CD4-positive, alpha-beta T cell treated with Interleukin-21 for 1 hour (primary cell): ENCODE data around the gene CDH23.
A peak's percentile ranks its signal among the peaks of the same experiment; 100 is the strongest.

Experiments
- DNase-seq: peaks from one replicate; pipeline ENCODE4 v3.0.0-alpha.2; 2020

The CDH23 gene

GRCh38 chr10:71392791-71393781 is 3.6 kb upstream of the CDH23 start:
- DNase-seq: no peak

DNA sequence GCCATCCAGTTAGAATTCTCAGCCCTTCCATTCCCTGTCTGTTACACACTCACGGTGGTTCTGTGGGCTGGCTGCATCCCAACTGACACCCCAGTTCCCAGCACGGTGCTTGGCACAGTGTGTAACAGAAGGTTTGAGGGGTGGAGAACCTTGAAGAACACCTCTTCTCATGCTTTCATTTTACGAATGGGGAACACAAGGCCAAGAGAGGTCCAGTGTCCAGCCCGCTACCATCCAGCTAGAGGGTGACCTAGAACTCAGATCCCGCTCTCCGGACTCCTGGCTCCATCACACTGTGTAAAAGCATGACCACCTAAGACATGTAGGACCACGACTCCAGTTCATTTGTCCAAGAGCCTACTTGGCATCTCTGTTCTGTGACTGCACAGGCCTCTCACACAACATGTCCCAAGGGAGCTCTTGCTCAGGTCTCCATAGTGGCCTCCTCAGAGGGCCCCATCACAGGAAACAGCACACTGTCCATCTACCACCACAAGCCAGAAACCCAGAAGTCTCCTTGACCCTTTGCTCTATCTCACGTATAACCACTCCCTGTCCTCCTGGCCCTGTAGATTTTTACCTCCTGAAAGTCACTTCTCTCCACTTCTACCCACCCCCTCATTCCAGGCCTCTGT is 2.8 kb upstream of the CDH23 start:
- no peak for DNase-seq

DNA sequence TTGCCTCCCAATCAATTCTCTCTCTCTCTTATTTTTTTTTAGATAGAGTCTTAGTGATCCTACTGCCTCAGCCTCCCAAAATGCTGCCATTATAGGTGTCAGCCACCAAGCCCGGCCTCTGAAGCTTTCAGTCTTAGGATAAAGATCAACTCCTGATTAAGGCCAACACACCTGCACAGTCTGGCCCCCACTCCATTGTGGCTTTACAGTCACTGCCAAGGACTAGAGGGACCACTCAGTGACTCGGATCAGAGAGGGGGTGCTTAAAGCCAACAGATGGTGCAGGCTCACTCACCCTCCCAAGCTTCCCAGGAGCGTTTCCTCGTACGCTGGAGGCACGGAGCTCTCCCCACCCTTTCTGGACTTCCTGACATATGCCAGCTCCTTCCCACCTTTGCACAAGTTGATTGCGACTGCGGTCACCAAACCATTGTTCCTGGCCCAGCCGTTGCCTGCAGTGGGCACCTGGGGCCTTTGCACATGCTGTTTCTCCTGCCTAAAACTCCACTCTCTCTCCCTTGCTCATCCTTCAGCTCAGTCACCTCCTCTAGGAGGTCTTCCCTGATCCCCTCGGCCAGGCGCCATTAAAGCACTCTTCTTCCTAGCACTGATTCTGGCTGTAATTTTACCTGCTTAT is 1.7 kb upstream of the CDH23 start:
- DNase-seq: no peak

GRCh38 chr10:71395621-71396020 is 1.1 kb upstream of the CDH23 start:
- DNase-seq: no peak

- peak; percentile 28 for DNase-seq
Observed at GRCh38 chr10:71396084-71396710, 523 bp upstream of the CDH23 start.

GRCh38 chr10:71397296-71398212 is 834 bp downstream of the CDH23 start:
- DNase-seq: no peak

- DNase-seq: no peak
Observed at GRCh38 chr10:71398976-71399375, 2.3 kb downstream of the CDH23 start.

DNA sequence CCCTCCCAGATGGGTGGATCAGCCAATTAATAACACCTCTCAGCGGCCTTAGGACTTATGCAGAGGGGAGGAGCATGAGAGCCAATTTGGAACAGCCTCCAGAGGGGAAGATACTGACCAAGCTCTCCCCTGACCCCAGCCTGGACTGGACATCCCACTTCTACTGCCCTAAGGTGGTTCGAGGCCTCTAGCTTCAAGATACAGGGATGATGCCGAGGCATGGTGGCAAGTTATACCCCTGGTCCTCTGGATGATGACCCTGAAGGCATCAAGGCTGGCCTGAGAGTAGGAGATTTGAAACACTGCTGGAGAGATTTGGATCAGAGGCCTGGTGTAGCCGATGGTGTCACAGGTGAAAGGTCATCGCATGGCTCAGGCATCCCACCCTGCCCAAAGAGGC is 3.2 kb downstream of the CDH23 start:
- no peak for DNase-seq

DNA sequence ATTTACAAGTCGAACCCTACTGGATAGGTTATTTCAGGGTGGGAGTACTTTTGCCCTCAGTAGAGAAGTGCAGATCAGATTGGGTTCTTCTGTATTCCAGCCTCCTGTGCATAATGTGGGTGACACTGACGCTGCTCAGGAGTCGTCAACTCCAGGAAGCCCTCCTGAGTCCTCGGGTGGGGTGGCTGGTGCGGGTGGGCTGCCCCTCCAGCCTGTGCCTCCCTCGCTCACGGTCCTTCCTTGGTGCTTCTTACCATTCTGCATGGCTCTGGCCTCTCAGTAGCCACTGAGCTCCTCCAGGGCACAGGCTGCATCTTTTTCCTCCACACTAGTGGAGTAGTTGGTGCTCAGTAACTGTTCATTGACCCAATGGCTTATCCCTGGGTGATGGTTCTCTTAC is 4.3 kb downstream of the CDH23 start:
- DNase-seq: no peak

GRCh38 chr10:71402005-71402404 is 5.3 kb downstream of the CDH23 start:
- no peak for DNase-seq

DNA sequence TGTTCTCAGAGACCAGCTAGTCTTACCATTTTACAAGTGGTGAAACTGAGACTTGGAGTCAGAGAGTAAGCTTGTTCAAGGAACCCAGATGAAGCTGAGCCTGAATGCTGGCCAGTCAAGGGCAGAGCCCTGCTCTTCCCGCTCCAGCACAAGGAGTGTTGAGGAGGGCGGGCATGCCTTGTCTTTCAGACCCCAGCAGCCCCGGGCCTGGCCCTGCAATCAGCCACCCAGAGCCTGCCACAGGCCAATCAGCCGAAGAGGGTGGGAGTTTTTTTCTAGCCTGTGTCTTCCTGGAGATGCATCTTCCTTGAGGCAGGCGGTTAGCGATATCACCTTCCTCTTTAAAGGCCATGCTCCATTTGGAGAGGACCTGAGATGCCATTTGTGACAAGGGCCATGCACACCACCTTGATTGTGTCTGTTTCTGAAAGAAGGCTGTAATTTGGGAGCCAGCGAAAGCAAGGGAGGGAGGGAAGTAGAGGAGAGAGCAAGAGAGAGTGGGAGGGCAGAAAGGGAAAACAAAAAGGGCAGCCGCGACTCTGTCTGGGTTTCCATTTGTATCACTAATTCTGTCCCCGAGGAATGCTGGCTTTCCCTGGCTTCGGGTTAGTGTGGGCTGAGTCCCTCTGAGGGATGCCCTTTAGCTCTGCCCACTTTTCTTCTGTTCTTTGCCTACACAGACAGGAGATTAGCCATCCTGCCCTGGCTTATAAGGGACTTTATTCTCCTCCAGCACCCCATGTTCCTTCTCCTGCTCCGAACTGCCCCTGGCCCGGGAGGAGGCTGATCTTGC is 8.0 kb downstream of the CDH23 start:
- DNase-seq: no peak

DNA sequence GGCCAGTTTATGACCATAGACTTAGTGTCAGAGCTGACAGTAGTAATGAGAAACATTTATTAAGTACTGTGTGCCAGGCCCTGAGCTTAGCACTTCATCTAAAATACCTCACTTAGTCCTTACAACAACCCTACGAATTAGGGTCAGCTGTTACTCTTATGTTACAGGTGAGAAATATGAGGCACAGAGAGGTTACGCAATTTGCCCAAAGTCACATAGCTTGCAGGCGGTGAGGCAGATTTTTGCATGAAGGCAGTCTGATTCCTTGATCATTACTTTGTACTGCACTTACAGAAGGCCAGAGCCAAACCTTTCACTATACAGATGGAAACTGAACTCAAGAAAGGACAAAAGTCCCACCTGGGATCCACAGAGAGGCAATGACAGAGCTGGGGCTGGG is 10.2 kb downstream of the CDH23 start:
- no peak for DNase-seq

DNA sequence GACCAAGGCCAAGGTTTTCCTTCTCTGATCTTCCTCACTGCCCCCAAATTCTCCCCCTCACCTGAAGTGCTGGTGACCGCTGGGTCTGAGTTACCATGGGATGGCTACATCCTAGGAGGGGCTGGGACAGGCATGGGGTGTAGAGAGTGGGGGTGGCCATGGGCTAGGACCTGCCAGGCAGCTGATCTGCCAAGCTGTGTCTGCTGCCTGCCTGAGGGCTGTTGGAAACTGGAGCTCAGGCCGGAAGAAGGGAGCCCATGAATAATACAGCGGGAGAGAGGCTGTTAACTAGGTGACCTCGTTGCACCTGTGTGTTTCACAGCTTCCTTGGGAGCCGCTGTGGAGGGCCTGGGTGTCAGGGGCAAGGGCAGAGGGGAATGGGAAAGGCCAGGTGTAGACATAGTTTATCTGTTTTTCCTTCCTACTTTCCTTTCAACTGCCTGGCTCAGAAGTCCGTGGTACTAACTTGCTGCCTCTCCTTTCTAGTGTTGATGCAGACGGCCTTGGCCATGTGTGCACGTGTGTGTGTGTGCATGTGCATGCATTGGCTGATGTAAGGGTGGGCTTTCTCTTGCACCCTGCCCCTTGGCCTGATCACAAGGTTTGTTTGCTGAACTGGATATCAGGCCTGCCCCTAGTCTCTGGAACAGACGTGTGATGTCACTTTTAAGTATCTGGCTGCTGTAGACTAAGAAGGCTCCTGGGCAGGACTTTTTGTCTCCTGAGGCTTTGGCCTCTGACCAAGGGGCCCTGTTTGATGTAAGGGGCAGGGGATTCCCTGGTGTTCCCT is 11.9 kb downstream of the CDH23 start:
- no peak for DNase-seq

GRCh38 chr10:71409516-71410104 is 12.9 kb downstream of the CDH23 start:
- no peak for DNase-seq

DNA sequence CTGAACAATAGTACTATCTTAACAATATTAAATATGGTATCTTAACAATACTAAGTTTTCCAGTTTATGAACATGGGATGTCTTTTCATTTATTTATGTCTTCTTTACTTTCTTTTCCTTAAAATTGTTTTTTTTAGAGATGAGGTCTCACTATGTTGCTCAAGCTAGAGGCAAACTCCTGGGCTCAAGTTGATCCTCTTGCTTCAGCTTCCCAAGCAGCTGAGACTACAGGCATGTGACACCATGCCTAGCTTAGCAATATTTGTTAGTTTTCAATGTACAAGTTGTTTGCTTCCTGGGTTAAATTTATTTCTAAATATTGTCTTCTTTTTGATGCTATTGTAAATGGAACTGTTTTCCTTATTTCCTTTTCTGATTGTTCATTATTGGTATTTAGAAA is 16.9 kb downstream of the CDH23 start:
- no peak for DNase-seq

DNA sequence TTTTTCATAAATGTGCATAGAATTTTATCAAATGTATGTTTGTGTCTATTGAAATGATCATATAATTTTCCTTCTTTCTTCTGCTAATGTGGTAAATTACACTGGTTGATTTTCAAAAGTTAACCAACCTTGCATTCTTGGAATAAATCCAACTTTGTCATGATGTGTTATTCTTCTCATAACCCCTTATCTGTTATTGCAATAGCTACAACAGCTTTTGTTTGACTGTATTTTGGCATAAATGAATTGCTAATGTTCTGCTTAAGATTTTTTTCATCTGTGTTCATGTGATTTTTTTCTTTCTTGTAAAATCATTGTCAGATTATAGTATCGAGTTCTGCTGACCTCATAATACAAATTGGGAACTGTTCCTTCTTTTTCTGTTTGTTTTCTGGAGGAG is 17.6 kb downstream of the CDH23 start:
- no peak for DNase-seq

GRCh38 chr10:71419002-71419540 is 22.4 kb downstream of the CDH23 start:
- no peak for DNase-seq

- no peak for DNase-seq
Observed at GRCh38 chr10:71419750-71420149, 23.0 kb downstream of the CDH23 start.

DNA sequence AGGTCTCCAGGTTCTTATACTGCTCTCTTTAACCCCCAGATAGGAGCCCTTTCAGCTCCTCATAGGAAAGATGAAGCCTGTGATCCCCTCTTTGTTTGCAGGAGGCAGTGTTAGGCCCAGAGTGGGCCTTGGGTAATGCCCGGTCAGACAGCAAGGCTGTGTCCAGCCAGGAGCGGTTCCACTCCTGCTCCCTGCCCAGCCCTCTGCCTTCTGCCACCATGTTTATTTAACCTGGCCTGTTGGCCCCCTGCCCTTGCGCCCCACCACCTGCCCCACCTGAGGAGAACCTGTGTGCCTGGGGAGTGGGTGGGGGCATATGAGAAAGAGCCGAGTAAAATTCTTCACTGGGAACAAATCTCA is 24.3 kb downstream of the CDH23 start:
- no peak for DNase-seq

DNA sequence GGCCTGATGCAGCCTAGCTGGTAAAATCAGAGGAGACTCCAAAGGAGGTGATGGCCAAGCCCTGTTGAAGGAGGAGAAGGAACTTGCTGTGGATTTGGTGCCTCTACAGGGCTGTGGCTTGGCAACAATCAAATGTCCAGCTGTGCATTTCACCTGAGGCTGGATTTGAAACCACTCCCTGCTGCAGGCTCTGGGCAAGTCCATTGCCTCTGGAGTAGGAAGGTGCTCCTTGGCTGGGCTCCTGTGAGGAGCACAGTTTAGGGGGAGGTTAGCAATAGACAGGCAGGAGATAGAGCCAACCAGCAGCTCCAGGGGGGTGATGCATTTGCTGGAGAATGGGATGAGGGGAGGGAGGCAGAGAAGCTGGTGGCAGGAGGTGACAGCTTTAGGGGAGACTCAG is 26.5 kb downstream of the CDH23 start:
- DNase-seq: no peak
